Glomerular endothelial cell (primary cell): Measurements from ENCODE around the gene SERPINE1. TPM values are rescaled to one million over a fixed set of nuclear protein-coding genes. Genes with fewer than 3 reads are reported as not detected.

Experiments
- DNase-seq: peaks from one replicate; pipeline ENCODE4 v3.0.0-alpha.2; 2011; ENCODE audit warnings: low read depth, low spot score; ENCODE audit errors: extremely low read depth
- total RNA-seq: library from RNA; depleted of rRNA; stranded (reverse); fragments of >200 nt; gene quantifications from 2 replicates; pipeline ENCODE4 v1.2.3, GENCODE V29; 2015

Gene SERPINE1
- total RNA-seq, 1 donor from 2014 or later = 5,219 TPM

DNA sequence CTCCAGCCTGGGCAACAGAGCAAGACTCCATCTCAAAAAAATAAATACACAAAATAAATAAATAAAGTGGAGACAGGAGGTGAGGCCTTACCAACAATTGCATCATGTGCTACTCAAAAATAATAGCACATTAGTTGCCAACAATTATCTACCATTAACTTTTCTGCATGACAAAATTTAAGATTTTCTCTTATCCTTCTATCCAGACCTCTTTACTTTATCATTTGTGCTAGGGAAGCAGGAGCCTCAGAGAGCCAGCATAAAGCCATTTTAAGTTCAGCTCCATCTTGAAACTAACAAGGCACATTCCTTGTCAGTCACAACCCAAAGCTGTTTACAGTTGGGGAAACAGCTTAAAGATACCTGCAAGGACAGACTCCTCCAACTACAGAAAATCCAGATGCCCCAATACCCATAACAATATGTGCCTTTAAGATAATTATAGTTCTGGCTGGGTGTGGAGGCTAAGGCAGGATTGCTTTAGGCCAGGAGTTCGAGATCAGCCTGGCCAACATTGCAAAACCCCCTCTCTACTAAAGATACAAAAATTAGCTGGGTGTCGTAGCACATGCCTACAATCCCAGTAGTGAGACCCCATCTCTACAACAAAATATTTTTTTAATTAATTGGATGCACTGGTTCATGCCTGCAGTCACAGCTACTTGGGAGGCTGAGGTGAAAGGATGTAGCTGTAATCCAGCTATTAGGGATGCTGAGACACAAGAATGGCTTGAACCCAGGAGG lies 25.2 kb downstream of the SERPINE1 start:
- DNase-seq = no peak

- no peak for DNase-seq
Measured at GRCh38 chr7:101153969-101154692, 27.2 kb downstream of the SERPINE1 start, which contains the start of gene AP1S1. Gene AP1S1 (plus strand): TSS chr7:101154476. CDS start chr7:101154515, 39 bp downstream.

- no peak for DNase-seq
Measured at GRCh38 chr7:101154693-101155102, 27.8 kb downstream of the SERPINE1 start.

GRCh38 chr7:101155303-101155702 lies 28.4 kb downstream of the SERPINE1 start:
- no peak for DNase-seq

- no peak for DNase-seq
Measured at GRCh38 chr7:101156277-101156676, 29.4 kb downstream of the SERPINE1 start.

- DNase-seq = no peak
Measured at GRCh38 chr7:101156866-101157589, 30.1 kb downstream of the SERPINE1 start.

GRCh38 chr7:101159696-101160674 lies 33.1 kb downstream of the SERPINE1 start:
- DNase-seq = no peak

DNA sequence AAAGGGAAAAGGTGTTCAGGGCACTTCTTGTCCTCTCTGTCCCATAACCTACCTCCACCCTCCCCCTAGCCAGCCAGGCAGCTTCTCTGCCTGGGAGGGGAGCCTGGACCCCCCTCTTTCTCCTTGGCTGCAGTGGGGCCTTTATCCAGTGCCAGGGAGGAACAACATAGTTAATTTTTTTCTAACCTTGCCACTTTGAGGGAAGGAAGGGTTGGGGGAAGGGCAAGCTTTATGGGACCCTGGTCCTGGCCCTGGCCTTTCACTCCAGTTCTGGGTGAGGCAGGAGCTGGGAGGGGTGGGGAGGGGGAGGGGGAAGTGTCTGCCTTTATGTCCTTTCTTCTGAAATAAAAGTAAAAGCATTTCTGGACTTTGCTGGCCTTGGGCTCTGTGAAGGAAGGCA lies 34.0 kb downstream of the SERPINE1 start:
- no peak for DNase-seq

DNA sequence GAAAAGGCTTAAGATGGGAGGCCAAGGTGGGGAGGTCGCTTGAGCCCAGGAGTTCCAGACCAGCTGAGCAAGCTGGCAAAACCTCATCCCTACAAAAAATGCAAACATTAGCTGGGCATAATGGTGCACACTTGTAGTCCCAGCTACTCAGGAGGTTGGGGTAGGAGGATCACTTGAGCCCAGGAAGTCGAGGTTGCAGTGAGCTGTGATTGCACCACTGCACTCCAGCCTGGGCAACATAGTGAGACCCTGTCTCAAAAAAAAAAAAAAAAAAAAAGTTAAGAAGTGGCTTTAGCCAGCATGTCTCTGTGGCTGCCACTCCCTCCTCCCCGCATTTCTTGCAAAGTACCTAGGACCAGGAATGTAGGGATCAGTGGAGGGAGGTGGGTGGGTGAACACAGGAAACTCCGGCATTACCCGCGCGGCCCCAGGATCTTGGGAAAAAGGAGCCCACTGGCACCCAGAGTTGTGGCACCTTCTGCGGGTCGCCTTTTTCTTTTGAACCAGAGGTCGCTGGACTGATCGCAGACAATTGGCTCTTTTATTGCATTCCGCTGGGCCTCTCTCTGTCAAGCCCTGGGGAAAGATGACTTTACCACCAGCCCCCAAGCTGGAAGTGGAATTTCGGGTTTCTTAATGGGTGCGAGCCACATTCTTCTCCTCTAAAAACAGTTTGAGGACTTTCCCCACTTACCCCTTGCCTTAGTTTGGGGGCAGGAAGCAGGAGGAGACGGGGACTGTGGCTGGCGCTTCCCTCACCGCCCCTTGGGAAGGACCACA lies 35.0 kb downstream of the SERPINE1 start:
- no peak for DNase-seq

DNA sequence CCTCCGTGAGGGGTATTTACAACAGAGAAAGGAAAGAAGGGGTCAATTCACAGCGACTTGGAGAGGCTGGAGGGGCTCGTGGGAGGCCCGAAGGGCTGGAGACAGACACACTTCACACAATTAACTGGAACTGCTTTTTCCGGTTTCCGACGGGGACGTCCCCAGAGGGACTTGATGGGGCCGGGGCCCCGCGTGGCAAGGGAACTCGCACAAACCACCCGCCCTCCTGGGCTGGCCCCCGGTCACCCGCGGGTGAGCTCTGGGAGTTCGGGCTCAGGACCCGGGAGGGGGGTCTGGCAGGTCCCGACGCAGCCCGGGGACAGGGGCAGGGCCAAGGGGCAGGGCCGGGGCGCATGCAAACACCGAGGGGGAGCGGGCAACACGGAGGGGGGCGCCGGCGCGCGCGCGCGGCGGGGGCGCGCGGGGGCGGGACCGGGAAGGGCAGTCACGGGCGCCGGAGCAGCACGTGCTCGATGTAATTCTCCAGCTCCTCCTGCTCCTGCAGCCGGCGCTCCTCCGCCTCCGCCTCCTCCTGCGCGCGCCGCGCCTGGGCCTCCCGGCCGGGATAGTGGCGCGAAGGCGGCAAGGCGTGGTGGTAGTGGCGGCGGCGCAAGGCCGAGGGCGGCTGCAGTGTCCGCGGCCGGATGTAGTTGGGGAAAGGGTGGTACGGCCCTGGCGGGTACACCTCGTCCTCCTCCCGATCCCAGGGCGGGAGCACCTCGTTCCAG lies 35.8 kb downstream of the SERPINE1 start:
- no peak for DNase-seq

- DNase-seq = no peak
Measured at GRCh38 chr7:101163279-101164070, 36.6 kb downstream of the SERPINE1 start.

DNA sequence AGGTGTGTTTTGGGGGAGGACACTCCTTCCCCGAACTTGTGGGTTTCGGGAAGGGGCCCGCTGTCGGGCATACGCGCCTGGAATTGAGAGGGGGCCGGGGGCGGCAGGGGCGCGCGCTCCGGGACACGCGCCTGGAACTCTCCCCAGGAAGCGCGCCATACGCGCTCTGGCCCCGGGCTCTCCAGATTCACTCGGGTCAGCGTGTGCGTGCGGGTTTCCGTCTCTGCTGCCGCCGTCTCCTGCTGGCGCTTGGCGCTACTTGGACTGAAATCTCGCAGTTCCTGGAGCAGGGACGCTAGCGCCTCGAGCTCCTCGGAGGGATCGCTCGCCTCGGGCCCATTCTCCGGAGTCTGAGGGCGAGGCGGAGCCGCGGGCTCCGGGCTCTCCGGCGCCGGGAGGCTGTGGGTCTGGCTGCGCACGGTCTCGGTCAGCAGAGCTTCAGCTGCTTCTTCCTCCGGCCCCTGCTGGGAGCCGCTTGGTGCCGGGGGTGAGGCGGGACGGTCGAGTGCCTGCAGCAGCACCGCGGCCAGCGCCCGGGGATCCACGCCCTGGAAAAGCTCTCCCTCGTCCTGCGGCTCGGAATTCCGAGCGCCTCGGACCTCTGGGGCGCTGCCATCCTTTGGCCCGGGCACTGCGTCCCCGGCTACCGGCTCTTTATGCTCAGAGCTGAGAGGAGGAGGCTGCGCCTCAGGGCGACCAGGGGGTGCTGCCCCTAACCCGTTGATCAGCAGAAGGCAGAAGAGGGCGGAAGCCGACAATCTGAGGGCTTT lies 37.4 kb downstream of the SERPINE1 start:
- DNase-seq = no peak

DNA sequence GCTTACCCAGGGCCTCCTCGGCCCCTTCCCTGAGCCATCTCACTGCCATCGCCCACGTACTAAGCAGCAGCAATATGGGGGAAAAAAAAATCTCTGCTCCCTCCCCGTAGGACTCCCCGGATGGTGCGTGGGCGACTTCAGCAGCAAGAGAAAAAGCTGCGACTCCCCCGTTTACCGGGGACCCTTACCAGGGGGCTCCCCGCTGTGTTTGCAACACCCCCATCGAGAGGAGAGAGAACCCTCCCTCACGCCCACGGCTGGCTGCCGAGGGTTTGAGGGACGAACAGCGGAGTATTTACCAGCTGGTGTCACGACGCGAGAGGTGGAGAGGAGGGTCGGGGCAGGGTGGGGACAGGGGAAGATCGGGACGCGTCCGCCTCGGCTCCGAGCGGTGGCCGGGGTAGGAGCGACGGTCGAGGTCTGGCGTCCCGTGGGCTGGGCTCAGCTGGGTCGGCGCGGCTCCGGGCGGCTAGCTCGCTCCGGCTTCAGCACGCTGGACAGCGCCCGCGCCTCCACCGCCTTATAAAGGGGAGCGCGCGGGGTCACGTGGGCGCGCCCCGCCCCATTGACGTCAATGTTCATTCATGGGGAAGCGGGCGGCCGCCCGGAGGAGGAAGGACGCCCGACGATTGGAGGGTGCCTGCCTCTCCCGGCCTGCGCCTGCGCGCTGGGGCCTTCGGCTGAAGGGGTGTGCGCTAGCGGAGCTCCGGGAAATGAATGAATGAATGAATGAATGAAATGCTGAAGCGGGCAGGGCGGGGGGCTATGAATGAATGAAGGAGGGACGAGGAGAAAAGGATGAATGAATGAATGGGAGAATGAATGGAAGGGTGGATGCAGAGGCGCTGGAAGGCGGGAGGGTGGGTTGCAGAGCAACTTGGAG lies 38.4 kb downstream of the SERPINE1 start, which contains the start of gene VGF:
Gene VGF, minus strand, starts transcription at position 495 of the 883 bp plus-strand sequence. CDS start 726 bp downstream, outside the sequence.
- DNase-seq = no peak

DNA sequence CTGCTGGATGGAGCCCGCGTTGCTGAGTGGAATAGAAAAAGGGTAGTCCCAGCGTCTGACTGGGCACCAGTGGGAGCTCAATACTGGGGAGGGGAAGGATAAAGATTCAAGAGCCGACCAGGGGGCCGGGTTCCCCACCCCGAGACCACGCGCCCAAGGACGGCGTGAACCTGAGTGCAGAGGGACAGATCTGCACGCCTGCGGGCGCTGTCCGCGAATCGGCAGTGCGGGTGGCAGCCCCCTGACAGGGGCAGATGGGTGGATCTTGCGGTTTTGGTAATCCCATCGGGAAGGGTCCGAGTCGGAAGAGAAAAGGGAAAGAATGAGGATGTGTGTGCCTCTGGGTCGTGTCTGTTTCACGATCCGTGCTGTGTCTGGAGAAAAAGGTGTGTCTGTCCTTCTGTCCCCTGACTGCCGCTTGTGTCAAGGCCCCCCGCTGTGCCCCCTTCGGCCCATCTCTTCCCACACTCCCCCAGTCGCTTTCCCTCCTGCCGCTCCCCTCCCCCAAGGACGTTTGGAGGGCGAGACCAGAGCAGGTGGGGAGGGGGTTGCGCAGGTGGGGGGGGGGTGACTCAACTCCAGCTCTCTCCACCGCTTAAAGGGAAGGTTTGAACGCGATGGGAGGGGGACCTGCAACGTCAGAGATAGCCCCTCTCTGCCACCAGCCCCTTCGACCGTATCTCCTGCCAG lies 39.2 kb downstream of the SERPINE1 start:
- no peak for DNase-seq

GRCh38 chr7:101166648-101166908 lies 39.7 kb downstream of the SERPINE1 start:
- DNase-seq = no peak
